GM21737 (cell line): Measurements from ENCODE around the gene EBF3.

ENCODE experiments used
- ATAC-seq: cut with Tn5 transposase; IDR thresholded peaks from one replicate; pipeline ENCODE4 v1.9.1; 2021; ENCODE audit warnings: mild to moderate bottlenecking, moderate library complexity; ENCODE audit not compliant: unreplicated experiment

Gene EBF3

DNA sequence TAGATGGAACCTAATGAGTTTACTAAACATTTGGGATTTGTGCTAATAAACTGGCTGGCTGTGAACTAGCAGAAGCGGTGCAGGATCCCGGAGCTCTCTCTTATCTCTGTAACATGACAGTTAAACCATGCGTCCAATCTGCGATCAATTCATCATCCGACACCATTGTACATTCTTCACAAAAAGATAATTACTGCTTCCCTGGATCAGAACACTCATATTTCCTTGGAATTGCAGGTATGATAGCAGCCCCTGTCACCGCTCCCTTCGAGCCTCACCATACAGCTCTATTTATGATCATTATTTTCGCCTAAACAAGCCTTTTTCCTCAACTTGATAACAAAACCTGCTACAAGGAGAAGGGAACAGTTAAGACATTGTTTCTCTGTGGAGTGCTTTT, 18.5 kb downstream of the EBF3 start:
- ATAC-seq: no peak

DNA sequence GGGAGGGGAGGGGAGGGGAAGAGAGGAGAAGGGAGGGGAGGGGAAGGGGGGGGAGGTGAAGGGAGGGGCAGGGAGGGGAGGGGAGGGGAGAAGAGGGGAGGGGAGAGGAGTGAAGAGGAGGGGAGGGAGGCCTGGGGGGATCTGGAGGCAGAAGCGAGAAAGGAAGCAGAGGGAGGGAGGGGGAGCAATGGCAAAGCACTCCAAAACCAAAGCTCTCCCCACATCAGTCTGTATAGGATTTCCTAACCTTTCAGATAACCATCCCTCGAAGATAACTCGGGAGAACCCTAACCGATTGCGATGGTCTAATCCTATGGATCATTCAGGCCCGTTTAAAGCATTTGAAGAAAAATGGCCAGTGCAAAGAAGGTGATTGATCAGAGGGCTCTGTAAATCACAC, 19.0 kb downstream of the EBF3 start:
- no peak for ATAC-seq

DNA sequence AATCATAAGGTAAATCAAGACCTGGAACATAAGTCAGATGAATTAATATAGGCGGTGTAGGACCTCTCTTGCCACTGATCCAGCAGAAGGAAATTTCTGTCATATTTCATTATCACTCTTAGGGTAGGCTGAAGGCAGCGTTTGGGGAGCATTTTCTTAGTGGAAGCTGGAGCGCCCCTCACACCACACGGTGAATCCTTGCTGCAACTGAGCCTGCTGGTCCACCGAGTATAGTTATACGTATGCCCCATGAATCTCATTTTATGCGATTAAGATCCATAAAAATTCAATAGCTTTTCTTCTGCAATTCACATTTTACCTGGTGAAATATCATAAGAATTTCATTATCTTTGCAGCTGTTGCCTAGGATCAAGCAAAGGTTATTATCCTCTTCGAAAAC, 19.6 kb downstream of the EBF3 start:
- no peak for ATAC-seq

DNA sequence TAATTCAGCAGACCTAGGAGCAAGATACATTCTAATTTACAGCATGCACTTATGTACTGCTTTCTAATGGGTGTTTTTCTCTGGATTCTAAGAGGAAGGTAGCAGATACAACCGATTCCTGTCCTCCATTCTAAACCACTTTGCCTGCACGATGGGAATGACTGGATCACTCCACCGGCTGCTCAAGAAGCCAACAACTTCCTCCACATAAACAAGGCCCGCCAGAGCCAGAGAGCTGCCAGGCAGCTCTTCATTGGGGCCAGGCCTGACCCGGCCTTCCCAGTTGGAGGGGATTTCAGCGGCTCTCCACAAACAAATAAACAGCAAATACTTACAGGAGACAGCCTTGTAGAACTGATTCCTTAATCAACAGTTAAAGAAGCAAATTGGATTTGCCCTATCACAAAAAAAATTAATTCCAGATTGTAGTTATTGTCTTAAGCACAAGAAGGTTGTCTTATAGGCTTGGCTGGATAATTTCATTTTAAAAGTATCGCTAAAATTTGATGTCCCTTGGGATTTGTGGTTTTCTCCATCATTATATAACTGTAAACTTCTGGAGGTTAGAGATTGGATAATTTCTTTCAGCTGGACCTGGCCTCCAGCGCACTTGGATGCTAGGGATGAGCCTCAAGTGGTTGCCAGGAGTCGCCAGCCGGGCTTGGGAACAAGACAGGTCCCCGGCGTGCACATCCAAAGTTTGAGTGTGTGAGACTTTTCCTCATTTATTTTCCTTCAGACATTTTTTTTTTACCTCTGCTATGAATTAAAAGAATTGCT, 20.9 kb downstream of the EBF3 start:
- no peak for ATAC-seq

DNA sequence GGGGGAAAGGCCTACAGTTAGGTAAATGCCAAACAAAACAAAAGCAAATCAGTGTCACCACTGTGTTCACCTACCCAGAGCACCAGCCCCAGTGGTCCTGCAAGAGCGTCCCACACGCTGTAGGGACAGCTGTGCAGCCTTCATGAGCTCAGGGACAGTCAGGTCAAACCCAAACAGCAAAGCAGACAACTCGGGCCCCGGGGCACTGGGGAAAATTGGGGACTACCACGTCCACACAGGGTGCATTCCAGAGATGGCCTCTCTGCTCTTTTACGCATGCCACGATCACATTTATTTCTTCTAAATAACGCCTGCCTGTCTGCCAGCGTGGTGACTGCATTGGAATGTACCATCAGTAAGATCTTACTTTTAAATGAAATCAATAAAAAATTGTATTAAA, 21.7 kb downstream of the EBF3 start:
- ATAC-seq: no peak

DNA sequence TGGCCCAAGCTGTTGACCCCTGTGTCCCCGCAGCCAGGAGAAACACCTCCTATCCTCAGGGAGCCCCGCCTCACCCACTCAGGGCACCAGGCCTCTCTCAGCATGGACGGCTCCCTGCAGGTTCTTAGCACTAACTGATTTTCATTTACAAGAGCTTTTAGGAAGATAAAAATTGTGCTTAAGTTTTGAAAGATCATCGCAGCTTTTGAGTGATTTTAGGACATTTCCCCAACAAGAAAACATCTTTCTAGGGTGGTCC, 22.1 kb downstream of the EBF3 start:
- ATAC-seq: no peak

DNA sequence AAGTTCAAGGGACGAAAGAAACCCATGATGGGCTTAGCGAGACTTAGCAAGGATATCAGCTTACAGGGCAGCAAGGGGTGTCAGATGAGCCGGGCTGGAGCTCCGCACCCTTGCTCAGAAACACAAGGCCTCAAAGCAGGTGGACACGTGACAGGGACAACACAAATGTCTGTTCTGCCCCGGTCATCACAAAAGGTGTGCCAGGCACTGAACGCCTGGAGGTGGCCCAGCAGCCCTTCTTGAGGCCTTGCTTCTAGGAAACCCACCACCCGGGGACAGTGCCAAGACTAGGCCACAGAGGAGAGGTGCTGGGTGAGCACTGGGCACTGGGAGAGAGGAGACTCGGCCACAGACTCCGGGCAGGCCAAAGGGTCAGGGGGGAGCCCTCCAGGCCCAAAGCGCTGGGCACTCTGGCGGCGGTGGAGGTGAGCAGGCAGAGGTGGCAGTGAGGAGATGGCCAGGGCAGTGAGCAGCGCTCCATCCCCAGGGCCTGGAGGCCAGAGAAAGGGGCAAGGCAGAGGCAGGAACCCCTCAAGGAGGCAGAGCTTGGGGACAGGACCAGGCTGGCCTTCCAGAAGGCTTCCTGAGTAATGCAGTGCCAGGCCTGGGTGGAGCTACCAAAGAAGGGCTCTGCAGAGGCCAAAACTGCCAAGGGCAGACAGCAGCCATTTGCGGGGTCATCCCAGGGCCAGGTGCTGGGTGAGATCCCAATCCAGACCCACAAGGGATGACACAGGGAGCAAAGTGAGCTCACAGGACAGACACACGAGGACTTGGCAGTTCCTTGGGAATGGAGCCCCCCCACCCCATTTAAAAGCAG, 22.7 kb downstream of the EBF3 start:
- no peak for ATAC-seq

DNA sequence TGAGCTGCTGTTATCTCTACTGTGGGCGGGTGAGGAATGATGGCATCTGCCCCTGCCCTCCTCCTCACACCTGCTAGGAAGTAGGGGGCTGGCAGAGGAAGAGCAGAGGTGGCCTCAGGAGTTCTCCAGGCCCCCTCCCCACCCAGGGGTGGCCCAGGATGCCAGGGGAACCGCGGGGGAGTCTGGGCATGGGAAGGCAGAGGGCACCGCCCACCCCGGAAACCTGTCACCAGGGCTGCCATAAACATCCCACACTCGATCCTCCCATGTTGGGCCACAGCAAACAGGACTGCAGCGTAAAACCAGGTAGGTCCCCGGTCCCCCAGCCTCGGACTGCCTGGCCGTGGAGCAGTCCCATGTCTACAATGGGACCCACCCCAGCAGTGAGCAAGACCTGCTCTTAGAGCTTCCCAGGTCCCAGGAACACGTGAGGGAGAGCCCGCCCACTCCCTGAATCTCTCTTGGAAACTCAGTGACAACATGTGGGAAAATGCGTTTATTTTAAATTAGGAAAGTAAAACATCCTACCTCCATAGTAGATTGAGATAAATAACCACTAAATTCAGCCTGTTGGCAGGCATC, 23.4 kb downstream of the EBF3 start:
- ATAC-seq: no peak

DNA sequence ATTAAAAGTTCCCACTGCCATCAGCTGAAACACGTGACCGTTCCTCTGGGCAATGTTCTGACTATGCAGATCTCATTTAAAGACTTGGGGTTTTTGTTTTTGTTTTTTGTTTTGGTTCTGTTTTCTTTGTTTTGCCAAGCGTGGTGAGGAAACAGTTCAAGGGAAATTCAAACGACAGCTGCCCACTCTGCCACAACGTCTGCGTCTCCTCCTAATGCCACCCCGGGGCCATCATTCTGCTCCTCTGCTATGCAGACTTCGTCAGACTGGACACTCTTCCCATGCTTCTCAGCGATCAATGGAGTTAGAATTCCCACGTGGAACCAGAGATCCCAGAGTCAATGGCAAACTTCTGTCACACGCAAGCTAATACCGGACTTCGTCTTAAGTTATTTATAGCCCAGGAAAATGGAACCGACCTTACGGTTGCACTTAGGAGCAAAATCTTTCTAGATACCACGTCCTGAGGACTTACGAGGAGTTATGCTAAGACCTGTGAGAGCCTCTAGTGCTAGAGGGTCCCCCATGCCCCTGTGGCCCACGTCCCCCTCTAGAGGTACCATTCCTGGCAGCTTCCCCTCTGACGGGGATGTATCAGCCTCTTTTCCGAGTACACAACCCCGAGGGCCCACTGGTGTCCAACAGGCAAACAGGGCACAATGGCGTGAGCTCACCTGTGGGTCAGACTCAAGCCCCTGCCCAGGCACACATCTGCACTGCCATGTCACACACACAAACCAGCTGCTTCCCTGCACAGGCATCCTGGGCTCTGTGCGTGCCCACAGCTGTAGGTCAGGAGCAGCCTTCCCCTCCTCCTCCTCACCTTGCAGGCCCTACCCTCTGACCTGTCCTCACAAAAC, 24.4 kb downstream of the EBF3 start:
- no peak for ATAC-seq

DNA sequence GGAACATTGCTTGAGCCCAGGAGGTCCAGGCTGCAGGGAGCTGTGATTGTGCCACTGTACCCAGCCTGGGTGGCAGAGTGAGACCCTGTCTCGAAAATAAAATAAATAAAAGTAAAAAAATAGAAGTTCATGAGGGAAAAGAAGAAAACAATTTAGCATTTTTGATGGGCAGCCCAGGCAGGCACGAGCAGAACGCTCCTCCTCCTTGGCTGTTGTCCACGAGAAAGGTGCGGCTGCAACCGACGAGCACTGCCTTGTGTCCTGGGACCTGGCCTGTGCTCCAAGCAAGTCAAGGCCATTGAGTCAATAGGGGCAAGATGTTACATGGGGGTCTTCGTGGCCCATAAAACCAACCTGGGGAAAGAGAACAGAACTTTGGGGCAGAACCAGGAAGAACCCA, 25.6 kb downstream of the EBF3 start:
- no peak for ATAC-seq

DNA sequence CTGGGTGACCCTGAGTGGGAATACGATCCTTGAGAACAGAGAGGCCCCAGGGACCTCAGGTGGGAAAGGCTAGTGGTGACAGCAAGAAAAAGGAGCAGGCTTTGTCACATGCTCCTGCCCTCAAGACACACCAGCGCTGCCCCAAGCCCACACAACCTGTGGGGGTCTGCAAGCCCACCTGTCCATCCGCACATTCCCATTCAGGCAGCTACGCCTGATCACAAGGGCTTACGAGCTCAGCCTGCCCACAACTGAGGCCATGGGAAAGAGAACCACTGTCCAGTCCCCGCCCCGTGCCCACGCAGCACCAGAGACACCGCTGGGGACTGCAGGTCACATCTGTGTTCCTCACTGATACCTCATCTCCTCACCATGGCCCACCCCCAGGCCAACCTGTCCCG, 26.7 kb downstream of the EBF3 start:
- ATAC-seq: no peak

DNA sequence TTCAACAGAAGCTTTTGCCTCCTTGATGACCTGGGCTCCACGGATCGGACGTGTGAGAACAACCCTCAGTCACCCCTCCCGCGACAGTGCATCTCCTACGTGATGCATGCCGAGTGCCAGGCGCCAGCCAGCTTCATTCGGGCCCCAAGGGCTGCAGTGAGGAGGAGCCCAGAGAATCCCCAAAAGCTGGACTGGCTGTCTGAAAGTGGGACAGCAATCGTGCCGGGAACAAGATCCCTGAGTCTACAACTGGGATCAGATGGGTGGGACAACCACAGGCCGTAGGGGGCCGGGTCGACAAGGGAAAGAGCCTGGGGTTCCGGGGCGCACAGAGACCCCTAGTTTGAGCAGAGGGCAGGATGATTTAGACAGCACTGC, 27.2 kb downstream of the EBF3 start:
- ATAC-seq: no peak

DNA sequence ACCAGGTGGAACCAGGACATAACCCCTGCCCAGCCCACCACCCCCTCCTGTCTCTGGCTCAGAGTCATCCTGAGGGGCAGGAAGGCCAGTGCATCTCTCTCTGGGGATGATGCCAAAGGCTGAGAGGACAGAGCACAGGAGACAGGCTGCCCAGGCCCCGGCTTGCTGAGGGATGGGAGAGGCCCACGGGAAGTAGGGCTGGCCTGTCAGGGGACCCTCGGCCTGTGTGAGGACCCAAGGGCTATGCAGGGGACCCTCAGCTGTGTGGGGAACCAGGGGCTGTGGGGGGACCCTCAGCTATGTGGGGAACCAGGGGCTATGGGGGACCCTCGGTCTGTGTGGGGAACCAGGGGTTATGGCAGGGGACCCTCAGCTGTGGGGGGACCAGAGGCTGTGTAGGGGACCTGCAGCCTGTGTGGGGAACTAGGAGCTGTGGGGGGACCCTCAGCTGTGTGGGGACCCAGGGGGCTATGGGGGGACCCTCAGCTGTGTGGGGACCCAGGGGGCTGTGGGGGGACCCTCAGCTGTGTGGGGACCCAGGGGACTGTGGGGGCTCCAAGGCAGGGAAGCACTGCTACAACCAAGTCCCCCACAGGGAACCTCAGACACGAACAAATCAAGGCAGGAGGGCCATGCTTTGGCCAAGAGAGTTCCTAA, 27.7 kb downstream of the EBF3 start:
- ATAC-seq: no peak

DNA sequence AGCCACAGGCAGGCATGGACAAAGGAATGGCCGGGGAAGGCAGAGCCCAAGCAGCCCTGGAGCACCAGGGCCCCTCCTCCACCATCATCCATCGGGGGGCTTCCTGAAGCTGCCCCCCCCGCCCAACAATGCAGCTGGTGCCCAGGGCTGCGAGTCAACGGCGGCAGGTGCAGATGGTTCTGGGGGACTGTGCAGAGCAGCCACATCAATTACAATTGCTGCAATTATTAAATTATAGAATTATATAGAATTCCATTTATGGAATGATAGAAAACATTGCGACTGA, 28.3 kb downstream of the EBF3 start:
- ATAC-seq: no peak

DNA sequence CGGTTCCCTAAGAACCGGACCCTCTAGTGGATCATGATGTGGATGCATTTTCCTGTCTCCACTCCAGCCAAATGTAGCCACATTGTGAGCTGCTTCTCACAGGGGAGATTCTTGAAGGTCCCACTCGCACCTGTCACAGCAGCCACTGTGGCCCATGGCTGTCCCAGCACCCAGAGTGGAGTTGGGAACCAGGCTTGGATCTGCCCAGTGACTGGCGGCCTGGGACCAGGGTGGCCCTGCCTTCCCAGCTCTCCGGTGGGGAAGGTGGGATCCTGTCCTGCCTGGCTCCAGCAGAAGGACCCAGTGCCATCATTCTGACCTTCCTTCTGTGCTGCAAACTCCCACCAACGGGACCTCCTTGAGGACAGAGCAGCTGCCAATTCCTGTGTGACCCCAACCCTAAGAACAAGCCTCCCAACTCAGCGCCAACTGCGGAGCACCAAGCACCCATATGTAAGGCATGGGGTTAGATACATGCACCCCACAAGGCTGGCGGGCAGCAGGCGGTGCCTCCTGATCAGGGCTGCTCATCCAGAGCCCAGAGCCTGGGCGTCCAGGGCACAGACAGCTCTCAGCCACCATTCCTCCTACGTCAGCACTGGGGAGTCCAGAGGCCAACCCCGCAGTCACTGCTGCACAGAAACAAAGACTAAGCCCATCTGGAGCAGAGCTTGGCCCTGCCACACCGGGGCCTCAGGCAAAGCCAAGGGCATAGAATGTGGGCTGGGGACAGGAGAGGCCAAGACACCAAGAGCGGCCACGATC, 28.8 kb downstream of the EBF3 start:
- no peak for ATAC-seq

DNA sequence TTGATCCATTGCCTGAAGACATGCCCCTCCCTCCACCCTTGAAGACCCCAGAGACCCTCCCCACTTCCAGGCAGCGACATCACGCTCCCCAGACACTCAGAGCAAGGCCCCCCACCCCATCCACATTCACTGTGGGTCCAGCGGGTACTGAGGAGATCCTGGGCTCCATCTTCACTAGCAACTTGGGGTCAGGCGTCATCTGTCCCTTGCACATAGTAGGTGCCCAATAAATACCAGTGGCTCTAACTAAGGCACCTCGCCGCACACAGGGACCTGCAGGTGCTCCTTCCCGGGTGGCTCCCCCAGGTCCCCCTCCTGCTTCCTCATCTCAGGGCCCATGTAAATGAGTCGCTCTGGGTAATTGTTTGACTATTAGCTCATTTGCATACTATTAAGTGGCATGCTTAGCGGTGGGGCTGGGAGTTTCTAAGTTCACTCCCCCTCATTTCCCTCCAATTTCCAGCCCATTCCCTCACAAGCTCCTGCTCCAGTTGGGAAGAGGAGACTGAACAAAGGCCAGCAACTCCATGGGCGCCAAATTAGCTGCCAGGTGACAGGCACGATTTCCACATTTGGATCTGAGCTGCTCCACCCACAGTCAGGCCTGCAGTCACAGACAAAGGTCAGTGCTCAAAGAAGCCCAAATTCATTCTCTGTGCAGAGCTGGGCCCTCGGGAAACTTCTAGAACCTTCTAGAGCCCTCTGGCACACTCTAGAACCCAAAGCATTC, 29.7 kb downstream of the EBF3 start:
- no peak for ATAC-seq

DNA sequence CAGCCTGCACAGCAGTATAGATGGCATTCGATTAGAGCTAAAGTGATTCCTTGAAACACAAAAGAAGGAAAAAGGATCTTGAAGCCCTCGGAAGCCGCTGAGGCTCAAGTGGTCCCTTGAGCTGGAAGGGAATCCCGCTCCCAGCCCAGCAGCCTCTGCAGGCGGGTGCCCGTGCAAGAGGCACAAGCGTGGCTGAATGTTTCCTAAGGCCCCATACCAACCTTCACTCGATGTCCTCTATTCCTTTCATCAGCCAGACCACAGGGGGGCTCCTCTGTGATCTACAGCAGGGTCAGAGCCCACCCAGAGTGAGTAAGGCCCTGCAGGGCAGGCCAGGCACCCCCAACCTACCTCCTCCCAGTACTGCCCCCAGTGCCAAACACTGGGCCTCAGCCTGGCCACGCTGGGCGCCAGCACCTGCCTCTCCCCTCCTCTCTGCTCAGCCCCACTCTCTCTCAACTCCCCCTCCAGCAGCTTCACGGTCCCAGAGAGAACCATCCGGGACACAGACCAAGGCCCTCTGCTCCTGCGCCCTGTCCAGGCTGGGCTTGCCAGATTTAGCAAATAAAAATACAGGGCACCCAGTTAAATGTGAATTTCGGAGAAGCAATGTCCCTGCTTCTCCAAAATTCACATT, 30.5 kb downstream of the EBF3 start:
- ATAC-seq: no peak

DNA sequence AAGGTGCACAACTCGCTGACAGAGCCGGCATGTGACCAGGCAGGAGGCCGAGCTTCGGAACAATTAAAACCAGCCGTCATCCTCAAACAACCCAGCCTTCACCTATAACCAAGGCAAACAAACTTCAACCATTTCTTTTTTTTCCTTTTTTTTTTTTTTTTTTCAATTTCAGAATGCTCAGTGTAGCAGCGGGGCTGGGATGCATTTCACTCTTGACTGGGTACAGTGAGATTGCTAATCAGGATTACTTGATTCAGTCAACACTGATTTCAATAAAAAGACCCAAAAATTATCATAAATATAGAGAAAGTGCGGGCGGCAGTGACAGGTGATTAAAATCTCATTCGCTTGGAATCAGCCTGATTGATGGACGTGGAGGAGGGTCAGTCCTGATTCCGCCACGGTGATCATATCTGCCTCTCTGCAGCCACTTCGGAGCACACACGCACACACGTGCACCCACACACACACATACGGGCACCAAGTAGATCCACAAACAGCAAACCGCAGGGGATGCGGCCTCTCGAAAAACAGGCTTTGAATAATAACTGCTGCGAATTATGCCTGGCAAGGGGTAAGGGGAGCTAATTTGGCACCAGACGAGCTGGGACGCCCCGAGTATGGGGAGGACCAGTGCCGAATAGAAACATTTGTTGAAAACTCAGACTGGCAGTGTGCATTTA, 31.2 kb downstream of the EBF3 start:
- no peak for ATAC-seq

DNA sequence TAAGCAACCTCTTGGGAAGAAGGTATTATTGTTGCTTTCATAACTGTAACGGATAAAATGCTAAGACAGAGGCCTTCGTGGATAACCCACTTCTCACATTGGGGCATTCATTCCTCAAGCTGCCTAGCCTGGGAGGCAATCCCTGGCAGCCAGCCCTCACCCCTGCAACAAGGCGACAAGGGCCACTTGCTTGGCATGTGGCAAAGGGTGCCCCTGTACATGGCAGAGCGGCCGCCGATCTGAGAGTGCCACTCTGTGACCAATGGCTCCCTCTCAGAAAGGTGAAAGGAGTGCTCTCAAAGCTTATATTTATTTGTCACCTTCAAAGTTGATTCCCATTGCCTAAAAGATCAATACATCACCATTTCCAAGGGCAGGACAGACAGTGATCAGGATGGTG, 31.9 kb downstream of the EBF3 start:
- ATAC-seq: no peak
